Measurements from ENCODE around the gene ACSL5. TPM values are rescaled to one million over a fixed set of nuclear protein-coding genes. Genes with fewer than 3 reads are reported as not detected.

The ACSL5 gene
- total RNA-seq (2014; rRNA removed) (1.4 TPM in 1 of 2 replicates, not detected in the other), Bru-seq, nascent RNA (percentile 29 among the genes with signal in this experiment), BruChase-seq, experiment 1, labeled RNA remaining after a 6-hour chase (percentile 24 among the genes with signal in this experiment), BruChase-seq, experiment 2, labeled RNA remaining after a 2-hour chase (percentile 23 among the genes with signal in this experiment)
- long read RNA-seq, partial matches to known transcripts = 0 of 4 reads
- long read RNA-seq, other reads (novel, unspliced or antisense) = 1 of 4 reads

- ChIA-PET CTCF (no interaction called here), POLR2A (ENCODE audit: unreplicated experiment) (interaction anchor here (0.7 kb wide), 1 partner anchor 1126 kb away, joined by 6 read pairs; no protein-coding TSS in a partner anchor)
- H3K4me3 ChIP-seq (ENCODE audit: low read length) = no peak within 1 kb of the TSS
- H4K20me1 ChIP-seq (ENCODE audit: low read length) = no peaks in the 10 kb centered on the region
- H3K9ac ChIP-seq (ENCODE audit: low read length) = no peak within 1 kb of the TSS
- no peaks in the 10 kb centered on the region for H3K36me3 ChIP-seq (ENCODE audit: low read depth, low read length)
- TF ChIP-seq EZH2 (IDR thresholded peaks at IDR 0.05; ENCODE audit: low read length, unreplicated experiment) = no peak
- TF ChIP-seq, protein P1, sequence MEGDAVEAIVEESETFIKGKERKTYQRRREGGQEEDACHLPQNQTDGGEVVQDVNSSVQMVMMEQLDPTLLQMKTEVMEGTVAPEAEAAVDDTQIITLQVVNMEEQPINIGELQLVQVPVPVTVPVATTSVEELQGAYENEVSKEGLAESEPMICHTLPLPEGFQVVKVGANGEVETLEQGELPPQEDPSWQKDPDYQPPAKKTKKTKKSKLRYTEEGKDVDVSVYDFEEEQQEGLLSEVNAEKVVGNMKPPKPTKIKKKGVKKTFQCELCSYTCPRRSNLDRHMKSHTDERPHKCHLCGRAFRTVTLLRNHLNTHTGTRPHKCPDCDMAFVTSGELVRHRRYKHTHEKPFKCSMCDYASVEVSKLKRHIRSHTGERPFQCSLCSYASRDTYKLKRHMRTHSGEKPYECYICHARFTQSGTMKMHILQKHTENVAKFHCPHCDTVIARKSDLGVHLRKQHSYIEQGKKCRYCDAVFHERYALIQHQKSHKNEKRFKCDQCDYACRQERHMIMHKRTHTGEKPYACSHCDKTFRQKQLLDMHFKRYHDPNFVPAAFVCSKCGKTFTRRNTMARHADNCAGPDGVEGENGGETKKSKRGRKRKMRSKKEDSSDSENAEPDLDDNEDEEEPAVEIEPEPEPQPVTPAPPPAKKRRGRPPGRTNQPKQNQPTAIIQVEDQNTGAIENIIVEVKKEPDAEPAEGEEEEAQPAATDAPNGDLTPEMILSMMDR (conservative IDR thresholded peaks at IDR 0.05; ENCODE audit: low read depth, low read length) = no peak
- no peak for TF ChIP-seq EZH2phosphoT487 (IDR thresholded peaks at IDR 0.05; ENCODE audit: borderline replicate concordance, low read length)
- intact Hi-C loops (cut with micrococcal nuclease) = no loop called here
- H3K27me3 ChIP-seq (ENCODE audit: low read length) = no peaks in the 10 kb centered on the region
- no peaks in the 10 kb centered on the region for H3K79me2 ChIP-seq (ENCODE audit: low read length)
- H3K9me3 ChIP-seq (ENCODE audit: low read length) = no peaks in the 10 kb centered on the region
- H3K9me2 ChIP-seq (replicated peaks; ENCODE audit: low read length) = no peaks in the 10 kb centered on the region
- BruUV-seq (replicated peaks) = no TSS peak
- no peaks in the 10 kb centered on the region for H3F3A ChIP-seq (ENCODE audit: low read length, unreplicated experiment)
- H2AFZ ChIP-seq (ENCODE audit: low read length) = no peak within 1 kb of the TSS
- no peak within 1 kb of the TSS for H3K4me2 ChIP-seq (ENCODE audit: low read length)
- H3K4me1 ChIP-seq (ENCODE audit: insufficient read depth, low read length) = peaks cover 15% of the 10 kb centered on the region
- no peak within 1 kb of the TSS for H3K27ac ChIP-seq (ENCODE audit: low read length)
- no peak for DNase-seq
- ATAC-seq = no peak
Observed at GRCh38 chr10:112373912-112374338, at the start of gene ACSL5. Gene ACSL5 (plus strand): TSS chr10:112374116. CDS start chr10:112394947, 20,831 bp downstream.

GRCh38 chr10:112327678-112328077 lies 46.2 kb upstream of the ACSL5 start:
- Histone ChIP-seq H3K4me2 (ENCODE audit: low read length) (no peak overlapping the region), H3K79me2 (ENCODE audit: low read length) (no peaks in the 10 kb centered on the region), H3K36me3 (ENCODE audit: low read depth, low read length) (no peaks in the 10 kb centered on the region), H3K9ac (ENCODE audit: low read length) (no peak overlapping the region), H3K27me3 (ENCODE audit: low read length) (no peaks in the 10 kb centered on the region), H3F3A (ENCODE audit: low read length, unreplicated experiment) (no peaks in the 10 kb centered on the region), H3K4me1 (ENCODE audit: insufficient read depth, low read length) (no peaks in the 10 kb centered on the region), H4K20me1 (ENCODE audit: low read length) (no peaks in the 10 kb centered on the region), H2AFZ (ENCODE audit: low read length) (no peak overlapping the region), H3K27ac (ENCODE audit: low read length) (no peak overlapping the region), H3K4me3 (ENCODE audit: low read length) (no peak overlapping the region), H3K9me3 (ENCODE audit: low read length) (no peaks in the 10 kb centered on the region), H3K9me2 (replicated peaks; ENCODE audit: low read length) (no peaks in the 10 kb centered on the region)
- ATAC-seq = no peak
- no TSS peak for BruUV-seq (replicated peaks)
- intact Hi-C loops (cut with micrococcal nuclease) = no loop called here
- POLR2A ChIA-PET (ENCODE audit: unreplicated experiment) = no interaction called here
- CTCF ChIA-PET = no interaction called here
- DNase-seq = no peak
- no peak for TF ChIP-seq EZH2 (IDR thresholded peaks at IDR 0.05; ENCODE audit: low read length, unreplicated experiment)
- TF ChIP-seq, protein P1 (conservative IDR thresholded peaks at IDR 0.05; ENCODE audit: low read depth, low read length) = no peak

DNA sequence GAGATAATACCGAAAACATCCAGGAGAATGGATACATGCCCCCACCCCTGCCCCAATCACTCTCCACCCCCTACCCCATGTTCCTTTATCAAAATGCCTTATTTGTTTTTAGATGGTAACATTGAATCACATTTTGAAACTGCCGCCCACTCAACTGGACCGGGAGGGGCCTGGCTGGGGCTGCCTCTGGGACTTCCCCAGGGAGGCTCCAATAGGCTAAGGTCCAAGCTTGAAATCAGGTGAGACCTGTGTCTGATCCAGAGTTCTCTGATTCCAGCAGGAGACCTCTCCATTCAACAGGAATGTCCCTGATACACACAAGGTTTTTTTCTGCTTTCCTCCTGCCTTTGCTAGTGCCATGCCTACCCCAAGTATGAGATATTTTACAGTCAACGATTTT lies 43.8 kb upstream of the ACSL5 start:
- Histone ChIP-seq H4K20me1 (ENCODE audit: low read length) (no peaks in the 10 kb centered on the region), H3K27me3 (ENCODE audit: low read length) (no peaks in the 10 kb centered on the region), H3K79me2 (ENCODE audit: low read length) (no peaks in the 10 kb centered on the region), H3K9me2 (replicated peaks; ENCODE audit: low read length) (no peaks in the 10 kb centered on the region), H3K27ac (ENCODE audit: low read length) (no peak overlapping the region), H2AFZ (ENCODE audit: low read length) (no peak overlapping the region), H3K36me3 (ENCODE audit: low read depth, low read length) (no peaks in the 10 kb centered on the region), H3F3A (ENCODE audit: low read length, unreplicated experiment) (no peaks in the 10 kb centered on the region), H3K9me3 (ENCODE audit: low read length) (no peaks in the 10 kb centered on the region), H3K4me1 (ENCODE audit: insufficient read depth, low read length) (no peaks in the 10 kb centered on the region), H3K9ac (ENCODE audit: low read length) (no peak overlapping the region), H3K4me2 (ENCODE audit: low read length) (no peak overlapping the region), H3K4me3 (ENCODE audit: low read length) (no peak overlapping the region)
- DNase-seq (no peak), ATAC-seq (no peak)
- intact Hi-C loops (cut with micrococcal nuclease) = no loop called here
- CTCF ChIA-PET = no interaction called here
- no peak for TF ChIP-seq EZH2phosphoT487 (IDR thresholded peaks at IDR 0.05; ENCODE audit: borderline replicate concordance, low read length)
- no peak for TF ChIP-seq EZH2 (IDR thresholded peaks at IDR 0.05; ENCODE audit: low read length, unreplicated experiment)
- TF ChIP-seq, protein P1 (conservative IDR thresholded peaks at IDR 0.05; ENCODE audit: low read depth, low read length) = no peak
- no TSS peak for BruUV-seq (replicated peaks)
- POLR2A ChIA-PET (ENCODE audit: unreplicated experiment) = no interaction called here

Measured in PC-3 (cell line).